ENCODE measurements around the gene ANK2.

Gene ANK2

GRCh38 chr4:113273721-113274220 lies 224.3 kb downstream of the ANK2 start:
- in situ Hi-C loops (cut with MboI; ENCODE audit: low sequenced_read_pairs), result no loop called here

- in situ Hi-C loops (cut with MboI; ENCODE audit: low sequenced_read_pairs), result no loop called here
Measured at GRCh38 chr4:113276464-113277170, 227.2 kb downstream of the ANK2 start.

GRCh38 chr4:113278324-113278934 lies 229.0 kb downstream of the ANK2 start:
- in situ Hi-C loops (cut with MboI; ENCODE audit: low sequenced_read_pairs), result no loop called here

- in situ Hi-C loops (cut with MboI; ENCODE audit: low sequenced_read_pairs), result no loop called here
Measured at GRCh38 chr4:113285501-113285900, 236.0 kb downstream of the ANK2 start.

GRCh38 chr4:113288257-113288656 lies 238.8 kb downstream of the ANK2 start:
- in situ Hi-C loops (cut with MboI; ENCODE audit: low sequenced_read_pairs), result no loop called here

GRCh38 chr4:113288696-113289095 lies 239.2 kb downstream of the ANK2 start:
- in situ Hi-C loops (cut with MboI; ENCODE audit: low sequenced_read_pairs), result no loop called here

GRCh38 chr4:113289766-113290165 lies 240.3 kb downstream of the ANK2 start:
- in situ Hi-C loops (cut with MboI; ENCODE audit: low sequenced_read_pairs), result no loop called here

GRCh38 chr4:113290666-113291065 lies 241.2 kb downstream of the ANK2 start:
- in situ Hi-C loops (cut with MboI; ENCODE audit: low sequenced_read_pairs), result no loop called here

- in situ Hi-C loops (cut with MboI; ENCODE audit: low sequenced_read_pairs), result no loop called here
Measured at GRCh38 chr4:113292371-113293042, 243.1 kb downstream of the ANK2 start.

GRCh38 chr4:113293043-113293560 lies 243.6 kb downstream of the ANK2 start:
- in situ Hi-C loops (cut with MboI; ENCODE audit: low sequenced_read_pairs), result no loop called here

GRCh38 chr4:113293674-113294073 lies 244.2 kb downstream of the ANK2 start:
- in situ Hi-C loops (cut with MboI; ENCODE audit: low sequenced_read_pairs), result no loop called here

GRCh38 chr4:113294908-113295307 lies 245.5 kb downstream of the ANK2 start:
- in situ Hi-C loops (cut with MboI; ENCODE audit: low sequenced_read_pairs), result no loop called here

- in situ Hi-C loops (cut with MboI; ENCODE audit: low sequenced_read_pairs), result no loop called here
Measured at GRCh38 chr4:113300471-113300928, 251.0 kb downstream of the ANK2 start.

GRCh38 chr4:113302051-113302450 lies 252.6 kb downstream of the ANK2 start:
- in situ Hi-C loops (cut with MboI; ENCODE audit: low sequenced_read_pairs), result no loop called here

GRCh38 chr4:113303315-113303714 lies 253.9 kb downstream of the ANK2 start:
- in situ Hi-C loops (cut with MboI; ENCODE audit: low sequenced_read_pairs), result no loop called here

- in situ Hi-C loops (cut with MboI; ENCODE audit: low sequenced_read_pairs), result no loop called here
Measured at GRCh38 chr4:113311047-113311446, 261.6 kb downstream of the ANK2 start.

- in situ Hi-C loops (cut with MboI; ENCODE audit: low sequenced_read_pairs), result no loop called here
Measured at GRCh38 chr4:113312529-113312928, 263.1 kb downstream of the ANK2 start.

GRCh38 chr4:113314426-113314825 lies 265.0 kb downstream of the ANK2 start:
- in situ Hi-C loops (cut with MboI; ENCODE audit: low sequenced_read_pairs), result no loop called here

- in situ Hi-C loops (cut with MboI; ENCODE audit: low sequenced_read_pairs), result no loop called here
Measured at GRCh38 chr4:113316879-113317278, 267.4 kb downstream of the ANK2 start.

GRCh38 chr4:113317523-113317922 lies 268.1 kb downstream of the ANK2 start:
- in situ Hi-C loops (cut with MboI; ENCODE audit: low sequenced_read_pairs), result no loop called here

GRCh38 chr4:113322736-113323135 lies 273.3 kb downstream of the ANK2 start:
- in situ Hi-C loops (cut with MboI; ENCODE audit: low sequenced_read_pairs), result no loop called here

Measured in HL-60/S4 (cell line).